Measurements from ENCODE around the gene TPGS2.
"Not testable (repeated sequence)": the region's sequence is repeated elsewhere in the genome, so short reads cannot be mapped to it uniquely, and the experiment has no call there.

The TPGS2 gene

DNA sequence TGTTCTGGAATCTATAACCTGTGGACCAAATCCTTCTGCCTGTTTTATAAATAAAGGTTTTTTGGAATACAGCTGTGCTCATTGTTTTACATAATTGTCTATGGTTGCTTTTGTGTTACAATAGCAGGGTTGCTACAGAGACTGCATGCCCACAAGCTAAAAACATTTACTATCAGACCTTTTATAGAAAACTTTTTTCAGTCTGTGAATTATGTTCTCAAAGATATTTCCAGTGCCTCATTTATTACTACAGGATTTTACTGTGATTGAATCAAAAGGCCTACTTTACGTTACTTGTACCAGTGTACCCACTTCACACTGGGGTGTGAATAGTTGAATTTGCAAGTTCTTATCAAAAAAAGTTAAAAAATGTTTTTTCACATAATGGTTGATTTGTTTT lies 7.1 kb upstream of the TPGS2 start:
- Histone ChIP-seq H3K36me3 (ENCODE audit: insufficient read depth, low read length) (no peaks in the 10 kb centered on the region), H3K9ac (ENCODE audit: low read depth, low read length) (no peak overlapping the region), H3K9me3 (ENCODE audit: control insufficient read depth, insufficient read depth, low read length) (no peaks in the 10 kb centered on the region), H3K4me1 (ENCODE audit: insufficient read depth, low read length) (no peaks in the 10 kb centered on the region)

DNA sequence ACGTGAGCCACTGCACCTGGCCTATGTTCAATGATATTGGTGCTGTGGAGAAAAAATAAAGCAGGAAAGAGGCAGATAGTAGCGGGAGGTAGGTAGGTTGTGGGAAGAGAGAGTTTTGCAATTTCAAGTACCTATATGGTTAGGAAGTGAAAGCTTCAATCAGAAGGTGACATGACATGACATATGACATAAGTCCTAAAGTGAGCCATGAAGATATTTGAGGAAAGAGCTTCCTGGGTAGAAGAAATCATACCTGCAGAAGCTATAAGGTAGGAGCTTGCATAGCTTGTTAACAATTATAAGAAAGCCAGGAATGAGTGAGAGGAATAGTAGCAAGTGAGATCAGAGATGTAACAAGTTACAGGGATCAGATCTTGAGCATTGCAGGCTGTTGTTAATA lies 4.3 kb upstream of the TPGS2 start:
- Histone ChIP-seq H3K9me3 (ENCODE audit: control insufficient read depth, insufficient read depth, low read length) (no peaks in the 10 kb centered on the region), H3K36me3 (ENCODE audit: insufficient read depth, low read length) (no peaks in the 10 kb centered on the region), H3K9ac (ENCODE audit: low read depth, low read length) (no peak overlapping the region), H3K4me1 (ENCODE audit: insufficient read depth, low read length) (no peaks in the 10 kb centered on the region)

- Histone ChIP-seq H3K9me3 (ENCODE audit: control insufficient read depth, insufficient read depth, low read length) (no peaks in the 10 kb centered on the region), H3K9ac (ENCODE audit: low read depth, low read length) (no peak overlapping the region), H3K4me1 (ENCODE audit: insufficient read depth, low read length) (peaks cover 4% of the 10 kb centered on the region; the same call in 1 of the 2 replicates), H3K36me3 (ENCODE audit: insufficient read depth, low read length) (no peaks in the 10 kb centered on the region)
Measured at GRCh38 chr18:36831139-36831538, 2.3 kb upstream of the TPGS2 start.

GRCh38 chr18:36830158-36830495 lies 1.3 kb upstream of the TPGS2 start:
- H3K36me3 ChIP-seq (ENCODE audit: insufficient read depth, low read length), result no peaks in the 10 kb centered on the region
- H3K4me1 ChIP-seq (ENCODE audit: insufficient read depth, low read length), result peaks cover 4% of the 10 kb centered on the region; the same call in 1 of the 2 replicates
- peak overlapping the region; percentile 85; the same call in 1 of the 2 replicates for H3K9ac ChIP-seq (ENCODE audit: low read depth, low read length)
- no peaks in the 10 kb centered on the region for H3K9me3 ChIP-seq (ENCODE audit: control insufficient read depth, insufficient read depth, low read length)

GRCh38 chr18:36829362-36830157 lies 758 bp upstream of the TPGS2 start:
- H3K4me1 ChIP-seq (ENCODE audit: insufficient read depth, low read length), result peaks cover 4% of the 10 kb centered on the region; the same call in 1 of the 2 replicates
- H3K36me3 ChIP-seq (ENCODE audit: insufficient read depth, low read length), result no peaks in the 10 kb centered on the region
- peak overlapping the region; percentile 85 for H3K9ac ChIP-seq (ENCODE audit: low read depth, low read length)
- no peaks in the 10 kb centered on the region for H3K9me3 ChIP-seq (ENCODE audit: control insufficient read depth, insufficient read depth, low read length)

DNA sequence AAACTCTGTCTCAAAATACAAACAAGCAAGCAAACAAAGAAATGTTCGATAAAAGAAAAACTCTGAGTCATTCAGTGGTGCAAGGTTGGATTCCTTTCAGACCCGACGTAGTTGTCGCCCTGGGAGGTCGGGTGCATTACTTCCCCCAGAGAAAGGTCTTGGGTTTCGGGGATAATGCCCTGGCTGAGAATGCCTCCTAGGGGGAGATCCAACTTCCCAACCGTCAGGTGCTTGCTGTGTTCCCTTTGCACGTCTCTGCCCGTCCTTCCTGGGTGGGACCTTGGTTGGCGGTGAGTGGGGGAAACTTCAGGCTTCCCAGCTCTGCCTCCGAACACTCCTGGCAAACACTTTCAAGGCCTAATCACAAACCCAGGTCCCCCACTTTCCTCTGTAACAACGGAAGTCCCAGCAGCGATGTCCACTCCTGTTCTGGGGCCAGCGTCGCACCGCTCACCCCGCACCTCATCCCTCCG lies 609 bp downstream of the TPGS2 start:
- Histone ChIP-seq H3K9me3 (ENCODE audit: control insufficient read depth, insufficient read depth, low read length) (no peaks in the 10 kb centered on the region), H3K4me1 (ENCODE audit: insufficient read depth, low read length) (peaks cover 4% of the 10 kb centered on the region; the same call in 1 of the 2 replicates), H3K36me3 (ENCODE audit: insufficient read depth, low read length) (no peaks in the 10 kb centered on the region), H3K9ac (ENCODE audit: low read depth, low read length) (peak overlapping the region; percentile 85)

- no peaks in the 10 kb centered on the region for H3K36me3 ChIP-seq (ENCODE audit: insufficient read depth, low read length)
- no peaks in the 10 kb centered on the region for H3K9me3 ChIP-seq (ENCODE audit: control insufficient read depth, insufficient read depth, low read length)
- H3K9ac ChIP-seq (ENCODE audit: low read depth, low read length), result no peak overlapping the region
- peaks cover 4% of the 10 kb centered on the region; the same call in 1 of the 2 replicates for H3K4me1 ChIP-seq (ENCODE audit: insufficient read depth, low read length)
Measured at GRCh38 chr18:36826556-36826955, 2.2 kb downstream of the TPGS2 start.

DNA sequence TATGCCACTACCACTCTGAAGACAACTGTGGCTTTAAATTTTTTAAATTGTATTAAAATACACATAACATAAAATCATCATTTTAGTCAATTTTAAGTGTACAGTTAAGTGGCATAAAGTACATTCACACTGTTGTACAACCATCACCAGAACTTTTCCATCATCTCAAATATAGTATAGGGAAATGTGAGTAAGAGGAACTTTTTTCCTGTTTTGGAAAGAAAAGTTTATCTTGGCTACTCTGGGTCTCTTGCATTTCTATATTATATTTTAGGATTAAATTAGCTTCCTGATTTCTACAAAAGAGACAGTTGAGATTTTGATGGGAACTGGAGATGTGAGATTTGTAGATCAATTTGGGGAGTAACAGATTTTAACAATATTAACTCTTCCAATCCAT lies 3.3 kb downstream of the TPGS2 start:
- H3K36me3 ChIP-seq (ENCODE audit: insufficient read depth, low read length), result no peaks in the 10 kb centered on the region
- H3K9ac ChIP-seq (ENCODE audit: low read depth, low read length), result no peak overlapping the region
- H3K4me1 ChIP-seq (ENCODE audit: insufficient read depth, low read length), result peaks cover 4% of the 10 kb centered on the region; the same call in 1 of the 2 replicates
- no peaks in the 10 kb centered on the region for H3K9me3 ChIP-seq (ENCODE audit: control insufficient read depth, insufficient read depth, low read length)

GRCh38 chr18:36821681-36822080 lies 7.1 kb downstream of the TPGS2 start:
- no peaks in the 10 kb centered on the region for H3K4me1 ChIP-seq (ENCODE audit: insufficient read depth, low read length)
- peaks cover 9% of the 10 kb centered on the region for H3K36me3 ChIP-seq (ENCODE audit: insufficient read depth, low read length)
- H3K9ac ChIP-seq (ENCODE audit: low read depth, low read length), result no peak overlapping the region
- H3K9me3 ChIP-seq (ENCODE audit: control insufficient read depth, insufficient read depth, low read length), result no peaks in the 10 kb centered on the region

GRCh38 chr18:36819621-36820020 lies 9.2 kb downstream of the TPGS2 start:
- Histone ChIP-seq H3K9ac (ENCODE audit: low read depth, low read length) (no peak overlapping the region), H3K4me1 (ENCODE audit: insufficient read depth, low read length) (no peaks in the 10 kb centered on the region), H3K9me3 (ENCODE audit: control insufficient read depth, insufficient read depth, low read length) (no peaks in the 10 kb centered on the region), H3K36me3 (ENCODE audit: insufficient read depth, low read length) (peaks cover 9% of the 10 kb centered on the region)

GRCh38 chr18:36818652-36819051 lies 10.2 kb downstream of the TPGS2 start:
- no peaks in the 10 kb centered on the region for H3K9me3 ChIP-seq (ENCODE audit: control insufficient read depth, insufficient read depth, low read length)
- peaks cover 9% of the 10 kb centered on the region for H3K36me3 ChIP-seq (ENCODE audit: insufficient read depth, low read length)

GRCh38 chr18:36817039-36817438 lies 11.8 kb downstream of the TPGS2 start:
- Histone ChIP-seq H3K9ac (ENCODE audit: low read depth, low read length) (no peak overlapping the region), H3K9me3 (ENCODE audit: control insufficient read depth, insufficient read depth, low read length) (no peaks in the 10 kb centered on the region), H3K4me1 (ENCODE audit: insufficient read depth, low read length) (no peaks in the 10 kb centered on the region), H3K36me3 (ENCODE audit: insufficient read depth, low read length) (peaks cover 9% of the 10 kb centered on the region)

More at GRCh38 chr18:36818652-36819051, 10.2 kb downstream of the TPGS2 start:
- Histone ChIP-seq H3K9ac (ENCODE audit: low read depth, low read length) (no peak overlapping the region), H3K4me1 (ENCODE audit: insufficient read depth, low read length) (no peaks in the 10 kb centered on the region)

DNA sequence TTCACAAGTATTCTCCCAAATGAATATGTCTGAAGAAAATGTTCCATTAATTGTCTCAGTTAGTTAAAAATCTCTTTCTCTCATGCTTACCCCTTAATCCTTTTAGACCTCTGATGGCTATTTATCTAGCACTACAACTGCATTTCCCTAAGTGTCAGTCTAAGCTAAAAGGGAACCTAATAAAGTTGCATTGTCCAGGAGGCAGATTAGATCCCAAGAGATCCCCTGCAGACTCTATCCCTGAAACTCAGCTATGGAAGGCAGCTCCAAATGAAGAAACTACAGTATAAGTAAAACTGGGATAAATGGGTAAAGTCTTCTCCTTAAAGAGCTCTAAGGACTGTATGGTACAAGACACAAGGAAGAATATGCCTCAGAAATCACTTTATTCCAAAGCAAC lies 12.7 kb downstream of the TPGS2 start:
- not testable (repeated sequence) for H3K4me1 ChIP-seq (ENCODE audit: insufficient read depth, low read length); H3K9ac ChIP-seq (ENCODE audit: low read depth, low read length); H3K9me3 ChIP-seq (ENCODE audit: control insufficient read depth, insufficient read depth, low read length); H3K36me3 ChIP-seq (ENCODE audit: insufficient read depth, low read length)

- Histone ChIP-seq H3K4me1 (ENCODE audit: insufficient read depth, low read length) (no peaks in the 10 kb centered on the region), H3K9me3 (ENCODE audit: control insufficient read depth, insufficient read depth, low read length) (no peaks in the 10 kb centered on the region), H3K9ac (ENCODE audit: low read depth, low read length) (no peak overlapping the region), H3K36me3 (ENCODE audit: insufficient read depth, low read length) (peaks cover 9% of the 10 kb centered on the region)
Measured at GRCh38 chr18:36814994-36815393, 13.8 kb downstream of the TPGS2 start.

- no peaks in the 10 kb centered on the region for H3K4me1 ChIP-seq (ENCODE audit: insufficient read depth, low read length)
- no peaks in the 10 kb centered on the region for H3K9me3 ChIP-seq (ENCODE audit: control insufficient read depth, insufficient read depth, low read length)
- H3K9ac ChIP-seq (ENCODE audit: low read depth, low read length), result no peak overlapping the region
- peaks cover 7% of the 10 kb centered on the region for H3K36me3 ChIP-seq (ENCODE audit: insufficient read depth, low read length)
Measured at GRCh38 chr18:36813824-36814223, 15.0 kb downstream of the TPGS2 start.

Measured in ES-I3 (cell line).